Posterior vena cava (tissue), 2 donors: ENCODE data around the gene ANKRD13B. TPM values are rescaled to one million over a fixed set of nuclear protein-coding genes. Genes with fewer than 3 reads are reported as not detected.
"Not testable (repeated sequence)": the region's sequence is repeated elsewhere in the genome, so short reads cannot be mapped to it uniquely, and the experiment has no call there.

Experiments used
- DNase-seq: peaks from one replicate; pipeline ENCODE4 v3.0.0-alpha.2; 2020; ENCODE audit warnings: low spot score
- intact Hi-C, 2 donors: fragments of 100-400 bp; cut with DNase I; formaldehyde crosslinking; loops; one replicate each; pipeline versions ENCODE4 v1.14.1 to v1.14.2; 2022 to 2023
- long read RNA-seq, 2 donors: library from polyadenylated mRNA; unstranded; transcript quantifications; one replicate each; pipeline ENCODE4 v2.0.0, GENCODE V29; 2020 to 2021
- total RNA-seq, 2 donors: library from RNA; stranded (reverse); fragmentation: NEBNext Ultra II Directional; extraction: Animal tissue kit (Norgen Biotek cat#: 25700); gene quantifications; one replicate each; pipeline ENCODE4 v1.2.1, GENCODE V29; 2021
- donor health status: DM: yes; HTN: yes; CAD: no.
- donor health status: DM: yes; HTN: yes; CAD: no.

The ANKRD13B gene
- total RNA-seq = 10 to 100 TPM; 11.2 to 11.5 TPM
- long read RNA-seq, donor 1, partial matches to known transcripts = 2 of 4 reads
- long read RNA-seq, donor 1, other reads (novel, unspliced or antisense) = 2 of 4 reads
- long read RNA-seq, donor 2, partial matches to known transcripts = 1 of 1 reads
- long read RNA-seq, donor 2, other reads (novel, unspliced or antisense) = 0 of 1 reads

- DNase-seq = no peak
- intact Hi-C loops = no loop called here
These were observed at the start of gene ANKRD13B for GRCh38 chr17:29592850-29593551. Gene ANKRD13B (plus strand): TSS chr17:29593132. CDS start chr17:29593622, 490 bp downstream.

GRCh38 chr17:29544066-29544465, 48.9 kb upstream of the ANKRD13B start:
- no peak for DNase-seq
- intact Hi-C loops = no loop called here

GRCh38 chr17:29546085-29546484, 46.8 kb upstream of the ANKRD13B start:
- no peak for DNase-seq

GRCh38 chr17:29546830-29547229, 46.1 kb upstream of the ANKRD13B start:
- DNase-seq = no peak
- intact Hi-C loops = no loop called here

More at GRCh38 chr17:29546085-29546484, 46.8 kb upstream of the ANKRD13B start:
- intact Hi-C loops = no loop called here

- no peak for DNase-seq
- intact Hi-C loops = no loop called here
These were observed 43.6 kb upstream of the ANKRD13B start for GRCh38 chr17:29549177-29549923.

GRCh38 chr17:29555840-29556239, 37.1 kb upstream of the ANKRD13B start:
- DNase-seq = no peak
- intact Hi-C loops = no loop called here

- no peak for DNase-seq
- intact Hi-C loops = no loop called here
These were observed 35.7 kb upstream of the ANKRD13B start for GRCh38 chr17:29557085-29557738.

GRCh38 chr17:29557739-29558116, 35.2 kb upstream of the ANKRD13B start:
- intact Hi-C loops = no loop called here
- no peak for DNase-seq

- DNase-seq, intact Hi-C loops: not testable (repeated sequence)
These were observed 34.8 kb upstream of the ANKRD13B start for GRCh38 chr17:29558139-29558538.

GRCh38 chr17:29559640-29560039, 33.3 kb upstream of the ANKRD13B start:
- DNase-seq = peak; percentile 34
- intact Hi-C loops = no loop called here

GRCh38 chr17:29560316-29560715, 32.6 kb upstream of the ANKRD13B start:
- intact Hi-C loops = no loop called here
- DNase-seq = no peak

- intact Hi-C loops = no loop called here
- DNase-seq = no peak
These were observed 31.1 kb upstream of the ANKRD13B start for GRCh38 chr17:29561554-29562517.

- no peak for DNase-seq
- intact Hi-C loops = no loop called here
These were observed 30.3 kb upstream of the ANKRD13B start for GRCh38 chr17:29562615-29563014.

GRCh38 chr17:29563816-29564215, 29.1 kb upstream of the ANKRD13B start:
- no peak for DNase-seq
- intact Hi-C loops = no loop called here

- peak; percentile 88 for DNase-seq
- intact Hi-C loops = no loop called here
These were observed 27.1 kb upstream of the ANKRD13B start for GRCh38 chr17:29565643-29566472.

- intact Hi-C loops = no loop called here
- peak; percentile 89 for DNase-seq
These were observed 26.2 kb upstream of the ANKRD13B start, which contains the start of gene ABHD15 for GRCh38 chr17:29566473-29567303. Gene ABHD15 (minus strand): TSS chr17:29567037. CDS start chr17:29566966, 71 bp downstream.

- no peak for DNase-seq
- intact Hi-C loops = no loop called here
These were observed 25.7 kb upstream of the ANKRD13B start for GRCh38 chr17:29567304-29567553.
